ENCODE results near the gene LMF1.
"Not testable (repeated sequence)": the region's sequence is repeated elsewhere in the genome, so short reads cannot be mapped to it uniquely, and the experiment has no call there.

LMF1 gene

DNA sequence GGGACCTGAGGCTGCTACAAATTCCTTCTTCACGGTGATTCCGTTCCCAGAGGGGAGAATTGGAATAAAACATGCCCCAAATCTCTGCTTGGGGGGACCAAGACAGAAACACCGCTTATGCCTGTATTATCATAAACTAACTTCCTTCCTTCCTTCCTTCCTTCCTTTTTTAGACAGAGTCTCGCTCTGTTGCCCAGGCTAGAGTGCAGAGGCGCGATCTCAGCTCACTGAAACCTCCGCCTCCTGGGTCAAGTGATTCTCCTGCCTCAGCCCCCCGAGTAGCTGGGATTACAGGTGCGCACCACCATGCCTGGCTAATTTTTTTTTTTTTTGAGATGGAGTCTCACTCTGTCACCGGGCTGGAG lies 150.8 kb downstream of the LMF1 start:
- DNase-seq (ENCODE audit: insufficient read length, low spot score); FAIRE-seq: not testable (repeated sequence)

- DNase-seq (ENCODE audit: insufficient read length, low spot score) (no peak), FAIRE-seq (no peak)
Observed at GRCh38 chr16:819336-820043, 151.3 kb downstream of the LMF1 start.

DNA sequence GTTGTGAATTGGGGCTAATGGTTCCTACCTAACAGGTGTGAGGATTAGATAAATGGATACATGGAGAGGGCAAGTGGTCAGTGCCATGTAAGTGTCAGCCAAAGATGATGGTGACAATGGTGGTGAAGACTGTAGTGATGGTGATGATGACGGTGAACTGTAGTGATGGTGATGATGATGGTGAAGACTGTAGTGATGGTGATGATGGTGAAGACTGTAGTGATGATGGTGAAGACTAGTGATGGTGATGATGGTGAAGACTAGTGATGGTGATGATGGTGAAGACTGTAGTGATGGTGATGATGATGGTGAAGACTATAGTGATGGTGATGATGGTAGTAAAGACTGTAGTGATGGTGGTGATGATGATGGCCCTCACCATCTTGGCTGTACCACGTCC lies 152.2 kb downstream of the LMF1 start:
- FAIRE-seq (peak; percentile 100), DNase-seq (ENCODE audit: insufficient read length, low spot score) (no peak)

- FAIRE-seq: no peak
- DNase-seq (ENCODE audit: insufficient read length, low spot score): no peak
Observed at GRCh38 chr16:818132-818531, 152.7 kb downstream of the LMF1 start.

DNA sequence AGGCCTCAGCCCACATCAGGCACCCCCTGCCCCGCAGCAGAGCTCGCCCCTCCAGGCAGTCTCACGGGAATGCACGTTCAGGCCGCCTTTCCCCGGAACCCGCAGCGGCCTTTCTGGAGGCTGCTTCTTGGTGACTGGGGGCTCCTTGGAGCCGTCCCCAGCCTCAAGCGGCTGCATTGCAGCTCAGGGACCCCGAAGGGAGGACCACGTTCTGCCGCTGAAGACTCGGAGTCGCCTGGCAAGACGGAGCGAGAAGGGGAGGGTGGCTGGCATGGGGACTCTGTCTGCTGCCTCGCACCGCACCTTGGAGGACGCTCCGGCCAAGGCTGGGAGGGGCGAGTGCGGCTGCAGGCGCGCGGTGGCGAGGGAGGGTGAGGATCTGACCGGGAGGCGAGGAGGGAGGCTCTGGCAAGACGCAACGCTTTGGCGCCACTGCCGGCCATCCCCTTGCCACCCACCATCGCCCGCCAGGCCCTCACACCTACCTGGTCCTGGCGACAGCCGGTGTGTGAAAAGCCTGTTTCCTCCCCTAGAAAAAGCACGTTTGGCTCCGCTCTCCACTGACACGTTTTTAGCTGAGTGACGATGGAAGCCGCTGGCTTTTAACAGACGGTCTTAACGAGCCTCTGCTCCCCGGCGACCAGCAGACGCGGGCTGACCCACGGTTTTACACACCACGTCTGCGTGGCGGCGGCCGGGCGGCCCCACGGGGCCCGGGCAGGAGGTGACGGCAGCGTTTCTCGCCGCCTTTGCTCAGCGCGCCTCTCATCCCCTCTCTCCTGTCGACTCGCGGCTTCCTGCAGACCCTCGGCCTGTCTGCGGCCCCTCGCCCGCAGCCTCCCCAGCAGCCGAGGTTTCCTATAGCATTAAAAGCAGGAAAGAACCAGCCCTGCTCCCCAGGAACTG lies 153.5 kb downstream of the LMF1 start:
- FAIRE-seq (no peak), DNase-seq (ENCODE audit: insufficient read length, low spot score) (no peak)

- no peak for DNase-seq (ENCODE audit: insufficient read length, low spot score)
- no peak for FAIRE-seq
Observed at GRCh38 chr16:815861-816260, 154.9 kb downstream of the LMF1 start.

DNA sequence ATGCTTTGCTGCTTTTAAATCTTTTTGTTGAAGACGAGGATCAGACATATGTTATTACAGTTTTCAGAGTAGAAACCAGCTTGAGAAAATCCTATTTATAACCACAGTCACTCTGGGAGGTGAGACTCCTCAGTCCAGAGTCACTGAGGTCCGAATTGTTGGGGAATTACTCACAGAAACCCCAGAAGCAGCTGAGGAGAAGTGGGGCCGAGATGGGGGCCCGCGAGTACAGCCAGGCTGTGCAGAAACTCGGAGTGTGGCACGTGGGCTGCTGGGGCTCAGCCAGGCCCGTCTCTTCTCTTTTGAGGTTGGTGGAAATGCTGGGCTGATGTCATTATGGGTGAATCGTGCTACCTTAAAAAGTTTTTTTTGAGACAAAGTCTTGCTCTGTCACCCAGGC lies 155.8 kb downstream of the LMF1 start:
- FAIRE-seq (no peak), DNase-seq (ENCODE audit: insufficient read length, low spot score) (peak; percentile 45)

DNA sequence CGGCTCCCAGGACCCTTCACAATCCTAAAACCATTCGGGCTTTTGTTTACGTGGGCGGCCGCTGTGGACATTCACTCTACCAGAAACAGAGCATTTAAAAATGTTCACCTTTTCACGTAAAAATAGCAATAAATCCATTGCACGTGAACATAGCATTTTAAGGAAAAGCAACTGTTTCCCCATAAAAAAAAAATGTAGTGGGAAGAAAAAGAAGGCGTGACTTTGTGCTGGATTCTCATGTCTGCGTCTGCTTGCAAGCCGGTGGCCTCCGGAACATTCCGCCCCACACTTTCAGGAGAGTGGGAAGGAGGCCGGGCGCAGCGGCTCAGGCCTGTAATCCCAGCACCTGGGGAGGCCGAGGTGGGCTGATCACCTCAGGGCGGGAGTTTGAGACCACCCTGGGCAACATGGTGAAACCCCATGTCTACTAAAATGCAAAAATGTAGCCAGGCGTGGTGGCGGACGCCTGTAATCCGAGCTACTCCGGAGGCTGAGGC lies 156.8 kb downstream of the LMF1 start:
- no peak for DNase-seq (ENCODE audit: insufficient read length, low spot score)
- FAIRE-seq: no peak

- DNase-seq (ENCODE audit: insufficient read length, low spot score): peak; percentile 69
Observed at GRCh38 chr16:813204-813915, 157.4 kb downstream of the LMF1 start.

DNA sequence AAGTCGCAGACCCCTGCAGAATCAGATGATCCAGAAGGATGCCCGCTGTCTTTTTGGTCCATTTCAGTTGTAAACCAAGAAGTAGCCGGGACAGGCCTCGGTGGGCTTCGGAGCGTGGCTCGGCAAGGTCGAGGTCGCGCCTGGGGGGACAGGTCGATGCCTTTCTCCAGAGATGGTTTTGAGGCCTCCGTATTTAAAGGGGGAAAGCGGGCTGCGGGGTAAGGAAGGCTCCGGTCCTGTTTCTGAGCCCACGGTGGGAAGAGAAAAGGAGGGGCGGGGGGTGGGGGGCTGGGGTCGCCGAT lies 162.7 kb downstream of the LMF1 start:
- DNase-seq (ENCODE audit: insufficient read length, low spot score): no peak
- FAIRE-seq: no peak

More at GRCh38 chr16:813204-813915, 157.4 kb downstream of the LMF1 start:
- peak; percentile 38 for FAIRE-seq

- DNase-seq (ENCODE audit: insufficient read length, low spot score): peak; percentile 95
- peak; percentile 98 for FAIRE-seq
Observed at GRCh38 chr16:807347-808084, 163.3 kb downstream of the LMF1 start.

DNA sequence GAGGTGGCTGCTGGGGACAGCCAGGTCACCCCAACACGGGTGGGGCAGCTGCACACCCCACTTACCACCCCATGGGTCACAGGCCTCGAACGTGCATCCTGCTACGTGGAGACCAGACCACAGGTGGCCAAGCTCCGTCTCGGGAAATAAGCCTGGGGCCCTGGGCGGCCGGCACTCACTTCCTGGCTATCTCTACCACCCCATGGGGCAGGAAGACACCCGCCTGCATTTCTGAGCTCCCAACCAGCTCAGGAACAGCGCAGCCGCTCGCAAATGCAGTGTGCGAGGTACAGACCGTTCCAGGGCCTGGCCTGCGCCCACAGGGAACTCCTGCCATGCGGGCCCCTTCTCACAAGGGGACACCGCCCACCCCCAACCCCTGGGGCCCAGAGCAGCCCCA lies 165.3 kb downstream of the LMF1 start:
- no peak for FAIRE-seq
- DNase-seq (ENCODE audit: insufficient read length, low spot score): no peak

DNA sequence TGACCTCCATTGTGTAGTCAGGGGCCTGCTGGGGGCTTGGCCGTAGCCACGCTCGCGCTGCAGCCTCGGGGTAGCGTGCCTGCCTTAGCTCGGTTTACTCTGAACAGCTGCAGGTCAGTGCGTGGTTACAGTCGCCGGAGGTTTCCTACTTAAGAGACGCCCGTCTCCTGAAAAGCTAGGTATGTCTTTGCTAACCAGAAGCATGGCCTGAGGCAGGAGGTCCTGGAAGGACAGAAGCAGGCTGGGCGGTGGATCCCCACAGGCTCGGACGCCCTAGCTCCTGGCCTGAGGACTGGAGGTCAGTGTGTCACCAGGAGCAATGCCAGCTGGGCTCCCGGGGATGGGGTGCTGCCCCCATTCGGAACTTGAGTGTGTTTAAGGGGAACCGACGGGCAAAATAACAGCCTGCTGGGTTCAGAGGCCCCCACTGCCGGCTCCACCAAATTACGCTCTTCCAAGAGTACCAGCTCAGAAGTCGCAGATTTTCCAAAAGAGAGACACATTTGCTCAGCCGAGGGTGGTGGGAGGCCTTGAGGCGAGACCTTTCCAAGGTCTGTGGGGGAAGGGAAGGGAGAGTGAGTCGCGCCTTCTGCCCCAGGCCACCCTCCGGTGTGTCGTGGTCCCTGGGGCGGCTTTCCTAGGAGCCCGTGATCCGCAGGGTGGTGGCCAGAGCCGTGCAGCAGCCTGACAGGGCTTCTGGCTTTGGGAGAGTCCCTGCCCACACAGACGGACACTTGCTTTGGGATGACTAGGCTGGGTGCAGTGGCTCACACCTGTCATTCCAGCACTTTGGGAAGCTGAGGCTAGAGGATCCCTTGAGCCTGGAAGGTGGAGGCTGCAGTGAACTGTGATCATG lies 166.4 kb downstream of the LMF1 start:
- DNase-seq (ENCODE audit: insufficient read length, low spot score): no peak
- FAIRE-seq: no peak

- no peak for DNase-seq (ENCODE audit: insufficient read length, low spot score)
- FAIRE-seq: no peak
Observed at GRCh38 chr16:803754-804080, 167.1 kb downstream of the LMF1 start.
